TTC549 (cell line): ENCODE results near the gene EFNA4.

Experiments used
- FAIRE-seq: peaks from 2 replicates; lab custom pipeline; 2012; peaks lifted over from hg19 to GRCh38; lab: Jason Lieb, UNC

Gene EFNA4

DNA sequence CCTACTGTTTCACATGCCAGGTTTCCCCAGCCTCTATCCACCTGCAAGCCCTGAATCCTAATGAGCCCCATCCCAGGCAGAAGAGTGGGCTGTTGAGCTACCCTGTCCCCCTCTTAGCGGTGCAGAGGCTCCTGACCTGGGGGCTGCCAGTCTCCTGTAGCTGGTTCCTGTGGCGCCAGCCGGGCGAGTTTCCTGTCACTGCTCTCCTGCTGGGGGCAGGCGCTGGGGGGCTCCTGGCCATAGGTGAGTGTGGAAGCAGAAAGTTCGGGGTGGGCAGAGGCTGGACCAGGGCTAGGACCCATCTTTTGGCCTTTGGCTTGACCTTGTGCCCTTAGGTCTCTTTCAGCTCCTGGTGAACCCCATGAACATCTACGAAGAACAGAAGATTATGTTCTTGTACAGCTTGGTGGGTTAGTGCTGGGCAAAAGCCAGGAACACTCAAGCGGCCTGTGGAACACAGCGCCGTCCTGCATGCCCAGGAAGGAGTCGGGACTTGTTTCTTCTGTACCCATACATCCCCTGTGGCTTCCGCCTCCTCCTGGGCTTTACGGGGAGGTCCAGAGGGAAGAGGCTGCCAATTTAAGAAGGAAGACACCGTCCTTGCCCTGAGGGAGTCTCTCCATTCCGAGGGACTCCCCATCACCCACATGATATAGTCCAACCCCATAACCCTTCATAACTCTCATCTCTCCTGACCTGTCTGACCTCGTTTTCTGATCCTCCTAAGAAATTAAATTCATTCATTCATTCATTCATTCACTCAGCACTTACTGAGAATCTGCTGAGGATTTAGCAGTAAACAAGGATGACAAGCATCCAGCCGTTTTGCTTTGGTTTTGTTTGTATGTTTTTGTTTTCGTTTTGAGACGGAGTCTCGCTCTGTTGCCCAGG lies 29.0 kb upstream of the EFNA4 start:
- FAIRE-seq: no peak

DNA sequence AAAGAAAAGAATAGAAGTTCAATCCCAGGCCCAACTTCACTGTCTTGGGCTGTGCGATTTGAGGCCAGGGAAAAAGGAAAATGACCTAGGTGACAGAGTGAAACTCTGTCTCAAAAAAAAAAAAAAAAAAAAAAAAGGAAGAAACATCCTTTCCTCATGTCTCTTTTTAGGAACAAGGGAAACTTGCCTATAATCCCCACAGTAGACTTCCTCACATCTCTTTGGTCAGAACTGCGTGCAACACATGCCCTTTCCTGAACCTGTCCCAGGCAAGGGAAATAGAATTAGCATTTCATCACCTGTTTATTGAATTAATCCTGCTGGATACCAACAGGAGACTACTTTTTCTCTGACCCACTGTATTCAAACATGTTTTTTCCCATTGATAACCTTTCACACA lies 27.6 kb upstream of the EFNA4 start:
- FAIRE-seq: no peak

DNA sequence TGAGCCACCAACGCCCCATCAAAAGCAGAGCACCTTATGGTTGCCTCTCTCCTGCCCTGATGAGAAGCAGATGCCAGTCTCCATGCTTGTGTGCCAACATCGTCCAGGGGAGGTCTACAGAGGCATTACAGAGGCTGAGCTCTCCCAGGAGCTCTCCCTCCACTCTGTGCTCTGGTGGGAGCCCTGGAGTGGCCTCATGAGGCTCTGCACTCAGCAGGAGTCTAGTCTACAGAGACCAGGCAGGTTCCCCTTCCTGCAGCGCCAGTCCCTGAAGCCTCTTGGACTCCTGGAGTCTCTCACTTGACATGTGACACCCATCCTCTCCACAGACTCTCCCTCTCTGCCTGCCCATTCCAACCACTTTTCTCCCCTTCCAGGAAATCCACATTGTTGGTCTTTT lies 26.5 kb upstream of the EFNA4 start:
- no peak for FAIRE-seq

DNA sequence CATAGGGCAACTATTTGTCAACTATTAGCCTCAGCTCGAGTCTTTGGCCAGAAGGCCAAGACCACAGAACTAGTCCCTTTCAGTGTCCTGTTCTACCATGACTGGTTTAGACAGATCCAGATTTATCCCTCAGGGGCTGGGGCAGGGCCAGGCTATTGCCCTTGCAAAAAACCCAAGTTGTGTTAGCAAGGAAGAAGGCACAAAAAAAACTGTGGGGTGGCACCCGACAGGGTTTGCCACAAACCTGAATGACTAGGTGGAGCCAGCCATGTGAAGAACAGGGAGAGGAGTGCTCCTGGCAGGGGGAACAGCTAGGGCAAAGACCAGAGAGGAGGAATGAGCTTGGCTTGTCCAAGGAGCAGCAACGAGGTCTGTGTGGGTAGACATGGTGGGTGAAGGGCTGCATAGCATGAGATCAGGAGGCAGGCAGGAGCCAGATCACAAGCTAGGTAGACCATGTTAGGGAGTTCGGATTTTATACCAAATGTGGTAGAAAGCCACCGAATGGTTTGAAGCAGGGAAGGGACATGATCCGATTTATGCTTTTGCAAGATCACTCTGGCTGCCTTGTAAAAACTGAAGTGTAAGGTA lies 25.6 kb upstream of the EFNA4 start:
- no peak for FAIRE-seq

DNA sequence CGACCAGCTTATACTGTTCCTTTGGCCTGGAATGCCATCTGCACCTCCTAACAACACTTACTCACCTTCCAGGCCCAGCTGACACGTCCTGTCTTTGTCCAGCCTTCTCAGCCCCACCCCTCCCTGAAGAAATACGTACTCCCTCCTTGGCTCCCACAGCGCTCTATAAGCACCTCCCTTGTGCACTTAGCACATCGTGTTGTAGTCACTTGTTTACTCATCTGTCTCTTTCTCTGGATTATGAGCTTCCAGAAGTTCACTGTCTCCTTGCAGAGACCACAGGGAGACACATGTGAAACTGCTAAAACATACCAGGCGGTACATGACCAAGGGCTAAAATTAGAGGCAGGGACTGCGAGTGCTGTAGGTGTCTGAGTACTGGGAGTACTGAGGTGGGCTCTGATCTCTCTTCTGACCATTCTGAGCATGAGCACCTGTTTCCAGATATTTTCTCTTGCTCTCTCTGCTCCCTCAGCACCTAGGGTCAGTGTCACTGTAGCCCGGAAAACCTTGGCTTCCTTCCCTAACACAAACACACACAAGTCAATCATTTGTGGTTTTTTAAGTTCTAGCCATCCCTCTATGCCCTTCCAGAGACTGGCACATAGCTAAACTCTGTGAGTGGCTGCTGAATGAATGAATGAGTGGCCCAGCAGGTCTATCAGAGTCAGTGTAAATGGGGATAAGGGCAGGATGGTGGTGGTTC lies 24.8 kb upstream of the EFNA4 start:
- FAIRE-seq: no peak

DNA sequence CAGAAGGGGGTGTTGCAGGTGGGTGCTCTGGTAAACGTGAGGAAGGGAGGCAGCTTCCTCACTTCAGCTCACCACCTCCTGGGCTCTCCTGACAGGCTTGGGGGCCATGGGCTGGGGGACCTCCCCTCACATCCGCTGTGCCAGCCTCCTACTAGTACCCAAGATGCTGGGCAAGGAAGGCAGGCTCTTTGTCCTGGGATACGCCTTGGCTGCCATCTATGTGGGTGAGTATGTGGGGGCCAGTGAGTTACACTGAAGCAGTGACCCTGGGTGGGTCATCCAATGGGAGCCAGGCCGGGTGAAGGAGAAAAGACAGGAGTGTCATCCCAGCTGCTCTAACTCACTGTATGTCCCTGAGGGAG lies 24.3 kb upstream of the EFNA4 start:
- FAIRE-seq: no peak

DNA sequence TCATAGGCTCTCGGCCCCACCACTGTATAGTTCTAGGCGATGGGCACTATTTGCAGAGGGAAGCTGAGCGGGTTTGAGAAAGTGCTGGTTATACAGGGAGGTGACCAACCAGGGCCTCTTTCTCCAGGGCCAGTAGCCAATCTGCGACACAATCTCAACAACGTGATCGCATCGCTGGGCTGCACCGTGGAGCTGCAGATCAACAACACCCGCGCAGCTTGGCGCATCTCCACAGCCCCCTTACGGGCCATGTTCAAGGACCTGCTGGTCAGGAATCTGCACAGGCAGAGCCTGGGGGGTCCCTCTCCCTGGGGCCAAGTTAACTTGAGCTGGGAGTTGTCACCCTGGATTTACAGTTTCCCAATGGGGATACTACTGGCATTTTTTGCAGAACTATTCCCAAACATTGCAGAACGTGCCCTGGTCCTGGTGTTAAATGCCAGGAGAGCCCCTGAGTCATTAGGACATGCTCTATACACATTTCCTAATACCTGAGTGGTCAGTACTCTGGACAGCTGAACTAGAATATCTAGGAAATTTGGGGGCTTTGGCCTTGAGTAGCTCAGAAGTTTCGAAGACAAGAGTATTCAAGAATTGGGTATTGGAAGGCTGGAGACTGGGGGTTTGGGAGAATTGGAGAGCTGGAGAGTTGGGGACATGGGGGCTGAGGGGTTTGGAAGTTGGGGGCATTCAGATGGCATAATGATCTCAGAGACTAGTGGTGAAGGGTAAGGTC lies 23.0 kb upstream of the EFNA4 start:
- no peak for FAIRE-seq

DNA sequence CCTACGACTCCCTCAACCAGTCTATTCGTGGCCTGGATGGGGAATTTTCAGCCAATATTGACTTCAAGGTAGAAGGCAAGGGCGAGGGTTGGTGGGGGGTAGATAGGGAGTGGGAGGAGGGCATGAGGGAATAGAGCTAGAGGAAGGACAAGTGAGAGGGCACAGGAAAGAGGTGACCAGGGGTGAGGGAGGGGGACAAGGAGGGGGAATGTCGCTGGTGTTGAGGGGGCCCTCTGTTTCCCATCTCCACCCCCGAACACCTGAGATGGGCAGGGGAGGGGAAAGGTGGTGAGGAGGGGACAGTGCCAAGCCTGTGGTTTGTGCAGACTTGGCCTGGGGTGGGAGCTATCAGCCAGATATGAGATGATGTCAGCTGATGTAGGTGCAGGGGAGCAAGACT lies 20.8 kb upstream of the EFNA4 start:
- no peak for FAIRE-seq

DNA sequence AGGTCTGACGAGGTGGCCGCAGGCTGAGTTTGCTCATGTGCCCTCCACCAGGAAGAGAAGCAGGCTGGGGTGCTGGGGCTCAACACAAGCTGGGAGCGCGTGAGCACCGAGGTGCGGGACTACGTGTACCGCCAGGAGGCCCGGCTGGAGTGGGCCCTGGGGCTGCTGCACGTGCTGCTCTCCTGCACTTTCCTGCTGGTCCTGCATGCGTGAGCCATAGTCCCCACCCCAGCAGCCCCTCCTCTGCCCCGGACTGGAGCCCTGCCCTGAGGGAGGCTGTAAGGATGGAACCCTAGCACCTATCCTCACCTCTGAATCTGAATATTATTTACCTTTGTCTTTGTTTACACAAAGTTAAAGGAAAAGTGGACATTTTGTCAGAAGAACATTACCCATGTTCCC lies 20.2 kb upstream of the EFNA4 start:
- FAIRE-seq: no peak

DNA sequence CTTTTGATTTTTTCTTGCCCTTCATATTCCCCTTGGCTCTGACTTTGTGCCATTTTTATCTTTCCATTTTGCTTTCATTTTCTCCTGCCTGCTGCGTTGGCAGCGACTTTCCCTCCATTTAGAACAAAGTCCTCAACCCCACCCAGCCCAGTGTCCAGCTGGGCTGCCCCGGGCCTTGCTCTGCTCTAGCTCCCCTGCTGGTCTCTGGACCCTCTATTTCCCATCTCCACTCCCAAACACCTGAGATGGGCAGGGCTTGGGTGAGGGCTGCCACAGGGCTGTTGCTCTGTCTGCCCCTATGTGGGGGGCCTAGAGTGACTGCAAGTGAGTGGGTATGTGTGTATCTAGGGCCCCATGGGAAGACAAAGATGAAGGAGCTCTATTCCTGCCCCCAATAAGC lies 19.7 kb upstream of the EFNA4 start:
- FAIRE-seq: no peak

DNA sequence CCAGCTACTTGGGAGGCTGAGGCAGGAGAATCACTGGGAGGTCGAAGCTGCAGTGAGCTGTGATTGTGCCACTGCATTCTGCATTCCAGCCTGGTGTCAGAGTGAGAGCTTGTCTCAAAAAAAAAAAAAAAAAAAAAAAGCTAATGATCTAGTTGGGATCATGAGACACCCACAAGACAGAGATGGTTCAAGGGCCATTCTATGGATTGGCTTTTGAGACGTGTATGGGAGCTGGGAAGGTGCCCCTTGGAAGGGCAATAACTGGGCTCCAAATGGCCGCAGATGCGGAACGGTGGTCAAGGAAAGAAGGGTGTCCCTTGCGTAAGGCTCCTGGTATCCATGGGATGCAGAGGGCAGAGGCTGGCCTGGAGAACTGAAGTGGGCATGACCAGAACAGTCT lies 19.2 kb upstream of the EFNA4 start:
- no peak for FAIRE-seq

DNA sequence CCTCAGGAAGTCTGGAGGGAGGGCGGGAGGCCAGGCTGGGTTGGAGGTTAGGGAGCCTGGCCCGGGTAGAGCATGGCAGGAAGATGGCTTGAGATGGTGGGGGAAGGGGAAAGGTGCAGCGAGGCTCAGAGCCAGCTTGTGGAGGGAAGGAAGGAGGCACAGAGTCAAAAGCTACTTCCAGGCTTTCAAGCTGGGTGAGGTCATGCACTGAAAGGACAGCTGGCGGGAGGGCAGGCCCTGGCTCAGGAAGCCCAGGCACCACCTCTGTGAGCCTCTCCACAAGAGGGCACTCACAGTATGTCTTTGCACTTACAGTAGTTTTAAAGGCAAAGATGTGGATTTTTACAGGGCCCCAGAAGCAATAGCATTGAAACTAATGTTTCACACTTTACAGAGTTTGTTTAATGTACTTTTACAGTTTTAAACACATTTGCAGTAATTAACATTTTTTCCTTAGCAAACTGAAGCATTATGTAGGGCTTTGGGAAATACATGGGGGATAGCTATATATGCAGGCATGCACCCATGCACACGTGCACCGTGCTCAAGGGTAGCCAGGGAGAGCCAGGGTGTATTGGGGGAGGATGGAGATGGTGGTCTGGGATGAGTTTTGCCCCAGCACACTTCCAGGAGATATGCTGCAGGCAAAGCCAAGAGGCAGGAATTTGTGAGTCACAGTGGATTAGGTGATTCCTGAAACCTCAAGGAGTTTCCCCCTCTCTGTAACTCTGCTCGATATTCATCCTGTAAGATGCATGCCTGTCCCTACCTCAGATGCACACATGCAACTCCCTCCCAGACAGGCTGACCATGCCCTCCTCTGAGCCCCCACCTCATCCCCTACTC lies 18.5 kb upstream of the EFNA4 start:
- FAIRE-seq: peak; percentile 91

DNA sequence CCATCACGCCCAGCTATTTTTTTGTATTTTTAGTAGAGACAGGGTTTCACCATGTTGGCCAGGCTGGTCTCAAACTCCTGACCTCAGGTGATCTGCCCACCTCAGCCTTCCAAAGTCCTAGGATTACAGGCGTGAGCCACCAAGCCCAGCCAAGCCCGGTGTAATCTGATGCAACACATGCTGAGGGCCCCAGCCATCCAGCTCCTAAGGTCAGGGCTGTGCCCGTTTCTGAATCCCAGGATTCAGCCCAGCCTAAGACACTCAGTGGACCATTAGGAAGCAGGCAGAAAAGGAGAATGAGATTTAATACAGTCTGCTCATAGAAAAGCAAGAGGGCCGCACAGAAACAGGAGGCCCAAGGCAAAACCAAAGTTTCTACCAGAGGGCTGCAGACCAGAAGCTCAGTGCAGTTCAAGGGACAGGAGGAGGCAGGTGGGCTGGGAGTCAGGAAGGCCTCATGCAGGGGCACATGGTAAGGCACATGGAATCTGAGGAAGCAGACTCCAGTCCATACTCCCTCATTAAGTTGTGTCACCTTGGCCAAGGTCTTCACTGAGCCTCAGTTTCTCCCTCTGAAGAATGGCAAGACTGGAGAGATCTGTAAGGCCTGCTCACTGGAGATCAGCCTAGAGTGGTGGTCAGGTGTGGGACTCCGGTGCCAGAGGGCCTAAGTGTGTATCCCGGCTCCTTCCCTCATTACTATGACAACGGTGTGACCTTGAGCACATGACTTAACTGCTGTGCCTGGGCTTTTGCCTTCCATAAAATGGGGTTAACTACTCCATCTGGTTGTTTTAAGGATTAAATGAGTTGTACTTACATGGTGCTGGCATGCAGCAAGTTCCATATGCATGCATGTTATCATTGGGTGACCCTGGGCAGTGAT lies 14.8 kb upstream of the EFNA4 start:
- no peak for FAIRE-seq

DNA sequence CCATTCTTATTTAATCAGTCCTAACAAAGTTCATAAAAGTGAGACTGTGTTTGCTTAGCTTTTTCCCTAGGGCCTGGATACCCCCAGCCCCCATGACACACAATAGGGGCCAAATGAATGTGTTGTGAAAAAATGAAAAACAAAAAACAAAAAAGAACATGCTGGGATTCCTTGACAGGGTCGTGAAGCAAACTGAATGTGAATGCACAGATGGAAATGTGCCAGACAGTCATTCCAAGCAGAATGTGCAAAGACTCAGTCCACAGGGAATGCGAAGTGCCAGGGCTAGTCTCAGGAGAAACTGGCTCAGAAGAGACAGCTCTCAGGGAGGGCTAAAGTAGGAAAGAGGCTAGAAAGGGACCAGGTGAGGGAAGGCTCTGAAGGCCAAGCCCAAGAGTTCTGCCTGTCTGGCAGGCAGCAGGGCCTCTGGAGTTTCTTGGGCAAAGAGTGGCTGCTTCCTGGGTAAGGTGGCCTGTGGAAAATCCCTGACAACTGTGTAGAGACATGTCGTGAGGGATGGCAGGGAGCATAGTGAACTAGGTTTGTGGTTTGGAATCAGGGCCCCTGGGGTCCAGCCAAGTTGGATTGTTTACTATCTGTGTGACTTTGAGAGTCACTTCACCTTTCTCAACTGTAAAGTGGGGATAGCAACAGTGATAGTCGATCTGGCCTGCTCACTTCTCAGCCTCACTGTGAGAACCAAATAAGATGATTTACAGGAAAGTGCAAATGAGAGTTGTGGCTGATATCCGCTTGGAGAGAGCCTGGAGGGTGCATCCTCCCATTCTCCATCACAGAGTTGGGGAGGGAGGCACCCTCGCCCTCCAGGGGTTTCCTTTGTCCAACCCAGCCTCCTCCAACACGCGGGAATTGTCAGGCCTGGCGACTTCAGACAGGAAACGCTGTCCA lies 13.6 kb upstream of the EFNA4 start:
- no peak for FAIRE-seq

DNA sequence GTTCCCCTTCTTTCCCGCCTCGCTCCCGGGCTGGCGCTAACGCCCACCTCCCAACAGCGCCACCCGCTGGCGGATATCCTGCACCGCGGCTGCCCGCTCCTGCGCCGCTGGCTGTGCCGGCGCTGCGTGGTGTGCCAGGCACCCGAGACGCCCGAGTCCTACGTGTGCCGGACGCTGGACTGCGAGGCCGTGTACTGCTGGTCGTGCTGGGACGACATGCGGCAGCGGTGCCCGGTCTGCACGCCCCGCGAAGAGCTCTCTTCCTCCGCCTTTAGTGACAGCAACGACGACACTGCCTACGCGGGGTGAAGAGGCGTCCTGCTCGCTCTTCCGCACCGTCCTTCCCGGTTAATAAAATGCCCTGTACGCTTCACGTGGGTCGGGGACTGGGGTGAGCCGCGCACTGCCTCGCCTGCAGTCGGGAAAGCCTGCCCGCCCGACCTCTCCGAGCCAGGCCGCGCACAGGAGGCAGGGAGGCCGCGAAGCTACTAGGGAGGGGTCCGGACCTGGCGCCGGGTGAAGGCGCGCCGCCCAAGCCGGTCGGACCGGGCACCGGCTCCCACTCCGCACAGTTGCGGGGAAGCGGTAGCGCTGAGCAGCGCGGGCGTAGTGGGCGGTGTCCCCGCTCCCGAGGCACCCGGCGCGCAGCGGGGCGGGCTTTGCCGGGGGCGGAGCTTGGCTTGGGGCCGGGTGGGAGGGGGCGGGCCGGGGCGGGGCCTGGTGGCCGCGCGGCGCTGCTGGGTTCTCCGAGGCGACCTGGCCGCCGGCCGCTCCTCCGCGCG lies 12.8 kb upstream of the EFNA4 start, which contains the start of gene ADAM15:
TSS of gene ADAM15 (plus strand) at position 757 of the 782 bp plus-strand sequence. CDS start 71 bp downstream, outside the sequence.
- FAIRE-seq: no peak

DNA sequence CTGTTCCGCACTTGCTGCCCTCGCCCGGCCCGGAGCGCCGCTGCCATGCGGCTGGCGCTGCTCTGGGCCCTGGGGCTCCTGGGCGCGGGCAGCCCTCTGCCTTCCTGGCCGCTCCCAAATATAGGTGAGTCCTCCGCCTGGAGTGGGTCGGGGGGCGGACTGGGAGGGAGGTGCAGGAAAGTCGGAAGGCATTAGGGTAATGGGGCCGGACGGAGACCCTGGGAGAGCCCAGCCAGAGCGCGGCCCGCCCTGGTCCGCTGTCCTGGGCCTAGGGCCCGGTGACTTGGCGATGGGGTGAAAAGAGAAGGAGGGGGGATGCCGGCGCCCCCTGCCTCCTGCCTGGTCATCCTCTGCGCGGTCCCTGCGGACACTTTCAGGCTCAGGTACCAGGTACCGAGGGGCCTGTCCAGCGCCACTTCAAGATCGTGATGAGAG lies 12.2 kb upstream of the EFNA4 start:
- no peak for FAIRE-seq

DNA sequence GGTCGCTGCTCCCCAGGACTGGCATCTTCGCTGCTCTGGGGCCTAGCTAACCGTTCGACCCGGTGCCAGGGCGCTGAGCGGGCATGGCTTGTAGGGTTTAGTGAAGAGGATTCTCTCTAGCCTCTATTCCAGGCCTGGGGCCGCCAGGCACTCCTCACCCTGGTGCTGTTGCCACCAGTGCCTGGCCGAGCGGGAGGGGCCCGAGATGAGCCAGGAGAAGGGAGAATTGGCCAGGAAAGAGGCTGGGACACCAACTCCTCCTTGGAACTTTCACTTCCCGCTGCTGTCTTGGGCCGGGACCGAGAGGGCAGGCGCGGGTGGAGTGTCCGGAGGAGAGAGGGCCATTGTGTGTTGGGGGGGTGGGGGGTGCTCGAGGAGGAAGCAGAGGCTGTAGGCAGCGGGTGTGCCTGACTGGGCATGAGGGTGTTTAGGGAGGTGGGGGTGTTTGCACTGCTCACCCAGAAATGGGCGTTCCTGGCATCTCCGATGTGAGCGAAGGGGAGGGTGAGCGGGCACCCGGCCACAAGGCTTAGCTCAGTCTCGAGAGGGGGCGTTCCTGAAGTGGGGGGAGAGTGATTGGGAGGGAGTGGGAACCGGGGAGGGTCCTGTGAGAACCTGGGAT lies 11.7 kb upstream of the EFNA4 start:
- no peak for FAIRE-seq
